Hematopoietic multipotent progenitor cell treated with erythropoietin and hydrocortisone succinate and interleukin-3 and kit ligand, for 4 days (in vitro differentiated cells): ENCODE data around the gene DKKL1.
"Not testable (repeated sequence)": the region's sequence is repeated elsewhere in the genome, so short reads cannot be mapped to it uniquely, and the experiment has no call there.

Experiments used
- DNase-seq: peaks from one replicate; pipeline ENCODE4 v3.0.0-alpha.2; 2015

DKKL1 gene

GRCh38 chr19:49362048-49362928, 1.4 kb upstream of the DKKL1 start, which contains the start of gene TEAD2:
Gene TEAD2 (minus strand): TSS chr19:49362416. CDS start chr19:49360075, 2,341 bp downstream.
- no peak for DNase-seq

GRCh38 chr19:49362929-49363267, 779 bp upstream of the DKKL1 start:
- no peak for DNase-seq

GRCh38 chr19:49364083-49364737, 533 bp downstream of the DKKL1 start:
- DNase-seq, result no peak

GRCh38 chr19:49366110-49366509, 2.4 kb downstream of the DKKL1 start:
- DNase-seq, result no peak

GRCh38 chr19:49368711-49369358, 5.2 kb downstream of the DKKL1 start:
- DNase-seq, result no peak

GRCh38 chr19:49371184-49371583, 7.5 kb downstream of the DKKL1 start:
- DNase-seq, result no peak

GRCh38 chr19:49373174-49373573, 9.5 kb downstream of the DKKL1 start:
- not testable (repeated sequence) for DNase-seq

GRCh38 chr19:49374665-49375434, 11.2 kb downstream of the DKKL1 start:
- no peak for DNase-seq

- DNase-seq, result no peak
Measured at GRCh38 chr19:49378512-49378911, 14.8 kb downstream of the DKKL1 start.

GRCh38 chr19:49380391-49380790, 16.7 kb downstream of the DKKL1 start:
- no peak for DNase-seq

- DNase-seq, result no peak
Measured at GRCh38 chr19:49382639-49383038, 19.0 kb downstream of the DKKL1 start.

- no peak for DNase-seq
Measured at GRCh38 chr19:49383599-49383998, 19.9 kb downstream of the DKKL1 start.

GRCh38 chr19:49387936-49388372, 24.3 kb downstream of the DKKL1 start, which contains the start of gene KASH5:
Gene KASH5 (plus strand): TSS chr19:49388249. CDS start chr19:49390884, 2,635 bp downstream.
- DNase-seq, result peak; percentile 90

- DNase-seq, result no peak
Measured at GRCh38 chr19:49389406-49389805, 25.7 kb downstream of the DKKL1 start.

- no peak for DNase-seq
Measured at GRCh38 chr19:49390131-49390928, 26.7 kb downstream of the DKKL1 start.

- DNase-seq, result peak; percentile 75
Measured at GRCh38 chr19:49390929-49391359, 27.3 kb downstream of the DKKL1 start.

- peak; percentile 88 for DNase-seq
Measured at GRCh38 chr19:49391581-49392399, 28.1 kb downstream of the DKKL1 start.

- no peak for DNase-seq
Measured at GRCh38 chr19:49393881-49394280, 30.2 kb downstream of the DKKL1 start.

GRCh38 chr19:49395581-49396407, 32.1 kb downstream of the DKKL1 start:
- DNase-seq, result no peak
